HepG2 (cell line): ENCODE data around the gene ETHE1. TPM values are rescaled to one million over a fixed set of nuclear protein-coding genes. Genes with fewer than 3 reads are reported as not detected.

Experiments used
- ATM ChIP-seq: fragments of 450-650 bp; IDR thresholded peaks from 2 replicates; pipeline ENCODE4 v1.7.1; 2017; ENCODE audit warnings: mild to moderate bottlenecking, borderline replicate concordance
- FOXC1 ChIP-seq: sonication (generic); formaldehyde crosslinking; IDR thresholded peaks from 2 replicates; pipeline ENCODE4 v1.8.0; 2022; ENCODE audit warnings: mild to moderate bottlenecking, missing genetic modification reagents, borderline replicate concordance
- HNF4A ChIP-seq: sonication (generic); formaldehyde crosslinking; IDR thresholded peaks from 2 replicates; pipeline ENCODE4 v1.4.0; 2020; ENCODE audit warnings: missing genetic modification reagents
- HNRNPH1 ChIP-seq: fragments of 200-400 bp; formaldehyde crosslinking; optimal IDR thresholded peaks from 2 replicates; pipeline ENCODE3; 2017; ENCODE audit warnings: mild to moderate bottlenecking, low read depth, low read length
- HOXA7 ChIP-seq: sonication (generic); formaldehyde crosslinking; IDR thresholded peaks from 2 replicates; pipeline ENCODE4 v1.8.1; 2022; ENCODE audit warnings: mild to moderate bottlenecking, missing genetic modification reagents, moderate library complexity
- JARID2 ChIP-seq: sonication (generic); formaldehyde crosslinking; IDR thresholded peaks from 2 replicates; pipeline ENCODE4 v1.8.1; 2023; ENCODE audit warnings: missing genetic modification reagents, inconsistent platforms; ENCODE audit not compliant: insufficient replicate concordance
- NKX3-1 ChIP-seq: sonication (generic); formaldehyde crosslinking; IDR thresholded peaks from 2 replicates; pipeline ENCODE4 v1.5.0; 2020; ENCODE audit warnings: missing genetic modification reagents
- RBM39 ChIP-seq: fragments of 200-400 bp; formaldehyde crosslinking; IDR thresholded peaks from one replicate; pipeline ENCODE4 v1.6.1; 2018; ENCODE audit warnings: antibody characterized with exemption, mild to moderate bottlenecking, low read depth, low read length; ENCODE audit not compliant: poor library complexity, severe bottlenecking
- TBX2 ChIP-seq: sonication (generic); formaldehyde crosslinking; IDR thresholded peaks from 2 replicates; pipeline ENCODE4 v1.5.0; 2020; ENCODE audit warnings: missing genetic modification reagents, mild to moderate bottlenecking, borderline replicate concordance
- THYN1 ChIP-seq: sonication (generic); formaldehyde crosslinking; IDR thresholded peaks from 2 replicates; pipeline ENCODE4 v1.8.1; 2023; ENCODE audit warnings: low read depth, mild to moderate bottlenecking, moderate library complexity, missing genetic modification reagents, borderline replicate concordance
- YEATS4 ChIP-seq: sonication (generic); formaldehyde crosslinking; IDR thresholded peaks from 2 replicates; pipeline ENCODE4 v1.4.0; 2020; ENCODE audit warnings: missing genetic modification reagents, borderline replicate concordance
- ZBTB7B ChIP-seq: sonication (generic); formaldehyde crosslinking; IDR thresholded peaks from 2 replicates; pipeline ENCODE4 v1.4.0; 2020; ENCODE audit warnings: missing genetic modification reagents
- ZFAT ChIP-seq: sonication (generic); formaldehyde crosslinking; conservative IDR thresholded peaks from 2 replicates; pipeline ENCODE4 v1.8.1; 2023; ENCODE audit warnings: missing genetic modification reagents, inconsistent platforms
- ZFP41 ChIP-seq: sonication (generic); formaldehyde crosslinking; IDR thresholded peaks from 2 replicates; pipeline ENCODE4 v1.4.0; 2020; ENCODE audit warnings: mild to moderate bottlenecking, missing genetic modification reagents, borderline replicate concordance
- ZNF264 ChIP-seq: sonication (generic); formaldehyde crosslinking; IDR thresholded peaks from 2 replicates; pipeline ENCODE4 v1.4.0; 2020; ENCODE audit warnings: missing genetic modification reagents
- ZNF296 ChIP-seq: sonication (generic); formaldehyde crosslinking; conservative IDR thresholded peaks from 2 replicates; pipeline ENCODE4 v1.5.0; 2020; ENCODE audit warnings: mild to moderate bottlenecking, missing genetic modification reagents
- ZNF790 ChIP-seq: sonication (generic); formaldehyde crosslinking; IDR thresholded peaks from 2 replicates; pipeline ENCODE4 v1.8.0; 2022; ENCODE audit warnings: missing genetic modification reagents, mild to moderate bottlenecking, borderline replicate concordance
- polyA plus RNA-seq, 8 experiments: library from polyadenylated mRNA; depleted of rRNA in 3 of 8; stranded (reverse) in 7 of 8; unstranded in 1 of 8; fragments of >200 nt; fragmentation: Illumina TruSeq in 4 of 8; extraction: Trizol in 4 of 8; gene quantifications; 2 replicates each; pipeline versions ENCODE4 v1.2.1 to v1.2.3, GENCODE V29; 2011 to 2016; ENCODE audit warnings: low read depth in 4 of 8, missing spikeins in 1 of 8, mixed read lengths in 1 of 8; ENCODE audit not compliant: insufficient read depth in 1 of 8
- total RNA-seq, 5 experiments: library from RNA; depleted of rRNA; stranded (reverse); fragments of >200 nt; fragmentation: Illumina TruSeq; extraction: Trizol; gene quantifications; 2 replicates each; pipeline ENCODE4 v1.2.3, GENCODE V29; 2016; ENCODE audit warnings: low read depth in 1 of 5
- TF ChIP-seq, protein P1 (sequence below): sonication (generic); formaldehyde crosslinking; IDR thresholded peaks from 2 replicates; pipeline ENCODE4 v1.5.1; 2020; ENCODE audit warnings: mild to moderate bottlenecking, missing genetic modification reagents, moderate library complexity
- TF ChIP-seq, protein P2 (sequence below): sonication (generic); formaldehyde crosslinking; IDR thresholded peaks from 2 replicates; pipeline ENCODE4 v1.4.0; 2020; ENCODE audit warnings: missing genetic modification reagents

The ETHE1 gene
- total and polyA plus RNA-seq, 2 of the 13 experiments (the other 11 are each of a cell fraction or from before 2014, with no cell fraction given): 32.5 to 58.4 TPM

DNA sequence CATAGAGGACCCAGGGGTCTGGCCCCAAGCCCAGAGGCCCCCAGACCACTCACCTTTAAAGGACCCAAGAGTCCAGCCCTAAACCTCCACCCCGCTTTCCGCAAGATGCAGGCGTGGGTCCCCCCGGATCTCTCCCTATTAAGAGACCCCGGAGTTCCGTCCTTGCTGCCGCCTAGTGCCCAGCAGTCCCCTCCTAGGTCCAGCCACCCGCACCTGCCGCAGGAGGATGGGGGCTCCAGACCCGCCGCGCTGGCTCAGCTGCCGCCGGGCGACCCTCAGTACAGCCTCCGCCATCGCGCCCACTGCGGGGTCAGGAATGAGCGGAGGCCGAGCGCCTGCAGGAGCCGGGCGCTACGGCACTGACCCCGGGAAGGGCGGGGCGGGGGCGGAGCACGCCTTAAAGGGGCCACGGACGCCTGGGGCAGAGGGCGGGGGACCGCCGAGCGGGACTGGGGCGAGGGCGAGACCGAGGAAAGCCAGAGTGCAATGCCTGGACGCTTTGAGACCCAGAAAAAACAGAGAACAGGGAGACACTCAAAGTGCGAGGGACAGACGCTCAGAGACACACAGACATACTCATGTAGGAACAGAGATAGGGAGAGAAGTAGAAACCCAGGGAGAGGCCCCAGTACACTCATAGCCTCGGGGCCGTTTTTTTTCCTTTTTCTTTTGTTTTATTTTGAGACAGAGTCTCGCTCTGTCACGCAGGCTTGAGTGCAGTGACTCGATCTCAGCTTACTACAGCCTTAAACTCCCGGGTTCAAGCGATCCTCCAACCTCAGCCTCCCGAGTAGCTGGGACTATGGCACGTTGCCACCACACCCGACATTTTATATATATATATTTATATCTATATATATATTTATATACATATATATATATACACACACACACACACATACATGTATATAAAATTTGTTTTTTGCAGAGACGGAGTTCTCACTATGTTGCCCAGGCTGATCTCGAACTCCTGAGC lies at the start of gene ETHE1 (continued):
- TF ChIP-seq, protein P1, sequence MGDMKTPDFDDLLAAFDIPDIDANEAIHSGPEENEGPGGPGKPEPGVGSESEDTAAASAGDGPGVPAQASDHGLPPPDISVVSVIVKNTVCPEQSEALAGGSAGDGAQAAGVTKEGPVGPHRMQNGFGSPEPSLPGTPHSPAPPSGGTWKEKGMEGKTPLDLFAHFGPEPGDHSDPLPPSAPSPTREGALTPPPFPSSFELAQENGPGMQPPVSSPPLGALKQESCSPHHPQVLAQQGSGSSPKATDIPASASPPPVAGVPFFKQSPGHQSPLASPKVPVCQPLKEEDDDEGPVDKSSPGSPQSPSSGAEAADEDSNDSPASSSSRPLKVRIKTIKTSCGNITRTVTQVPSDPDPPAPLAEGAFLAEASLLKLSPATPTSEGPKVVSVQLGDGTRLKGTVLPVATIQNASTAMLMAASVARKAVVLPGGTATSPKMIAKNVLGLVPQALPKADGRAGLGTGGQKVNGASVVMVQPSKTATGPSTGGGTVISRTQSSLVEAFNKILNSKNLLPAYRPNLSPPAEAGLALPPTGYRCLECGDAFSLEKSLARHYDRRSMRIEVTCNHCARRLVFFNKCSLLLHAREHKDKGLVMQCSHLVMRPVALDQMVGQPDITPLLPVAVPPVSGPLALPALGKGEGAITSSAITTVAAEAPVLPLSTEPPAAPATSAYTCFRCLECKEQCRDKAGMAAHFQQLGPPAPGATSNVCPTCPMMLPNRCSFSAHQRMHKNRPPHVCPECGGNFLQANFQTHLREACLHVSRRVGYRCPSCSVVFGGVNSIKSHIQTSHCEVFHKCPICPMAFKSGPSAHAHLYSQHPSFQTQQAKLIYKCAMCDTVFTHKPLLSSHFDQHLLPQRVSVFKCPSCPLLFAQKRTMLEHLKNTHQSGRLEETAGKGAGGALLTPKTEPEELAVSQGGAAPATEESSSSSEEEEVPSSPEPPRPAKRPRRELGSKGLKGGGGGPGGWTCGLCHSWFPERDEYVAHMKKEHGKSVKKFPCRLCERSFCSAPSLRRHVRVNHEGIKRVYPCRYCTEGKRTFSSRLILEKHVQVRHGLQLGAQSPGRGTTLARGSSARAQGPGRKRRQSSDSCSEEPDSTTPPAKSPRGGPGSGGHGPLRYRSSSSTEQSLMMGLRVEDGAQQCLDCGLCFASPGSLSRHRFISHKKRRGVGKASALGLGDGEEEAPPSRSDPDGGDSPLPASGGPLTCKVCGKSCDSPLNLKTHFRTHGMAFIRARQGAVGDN (CRISPR knock-in tag): peak; percentile 77
- TF ChIP-seq ATM (no peak), ZNF264 (CRISPR knock-in tag) (no peak), FOXC1 (no peak; the same call in 1 of the 2 replicates), HOXA7 (no peak), ZNF790 (no peak), ZNF296 (CRISPR knock-in tag) (0 out of 2 replicates have a peak, but pooled peaks have one; percentile 47), TBX2 (CRISPR knock-in tag) (peak; percentile 63; the same call in 1 of the 2 replicates), ZFAT (CRISPR knock-in tag) (no peak), ZBTB7B (CRISPR knock-in tag) (peak; percentile 91), RBM39 (peak; percentile 28), HNRNPH1 (no peak), NKX3-1 (no peak), HNF4A (CRISPR knock-in tag) (0 out of 2 replicates have a peak, but pooled peaks have one; percentile 25), THYN1 (CRISPR knock-in tag) (no peak), ZFP41 (no peak), YEATS4 (CRISPR knock-in tag) (peak; percentile 41; the same call in 1 of the 2 replicates), JARID2 (CRISPR knock-in tag) (no peak)
- TF ChIP-seq, protein P2, sequence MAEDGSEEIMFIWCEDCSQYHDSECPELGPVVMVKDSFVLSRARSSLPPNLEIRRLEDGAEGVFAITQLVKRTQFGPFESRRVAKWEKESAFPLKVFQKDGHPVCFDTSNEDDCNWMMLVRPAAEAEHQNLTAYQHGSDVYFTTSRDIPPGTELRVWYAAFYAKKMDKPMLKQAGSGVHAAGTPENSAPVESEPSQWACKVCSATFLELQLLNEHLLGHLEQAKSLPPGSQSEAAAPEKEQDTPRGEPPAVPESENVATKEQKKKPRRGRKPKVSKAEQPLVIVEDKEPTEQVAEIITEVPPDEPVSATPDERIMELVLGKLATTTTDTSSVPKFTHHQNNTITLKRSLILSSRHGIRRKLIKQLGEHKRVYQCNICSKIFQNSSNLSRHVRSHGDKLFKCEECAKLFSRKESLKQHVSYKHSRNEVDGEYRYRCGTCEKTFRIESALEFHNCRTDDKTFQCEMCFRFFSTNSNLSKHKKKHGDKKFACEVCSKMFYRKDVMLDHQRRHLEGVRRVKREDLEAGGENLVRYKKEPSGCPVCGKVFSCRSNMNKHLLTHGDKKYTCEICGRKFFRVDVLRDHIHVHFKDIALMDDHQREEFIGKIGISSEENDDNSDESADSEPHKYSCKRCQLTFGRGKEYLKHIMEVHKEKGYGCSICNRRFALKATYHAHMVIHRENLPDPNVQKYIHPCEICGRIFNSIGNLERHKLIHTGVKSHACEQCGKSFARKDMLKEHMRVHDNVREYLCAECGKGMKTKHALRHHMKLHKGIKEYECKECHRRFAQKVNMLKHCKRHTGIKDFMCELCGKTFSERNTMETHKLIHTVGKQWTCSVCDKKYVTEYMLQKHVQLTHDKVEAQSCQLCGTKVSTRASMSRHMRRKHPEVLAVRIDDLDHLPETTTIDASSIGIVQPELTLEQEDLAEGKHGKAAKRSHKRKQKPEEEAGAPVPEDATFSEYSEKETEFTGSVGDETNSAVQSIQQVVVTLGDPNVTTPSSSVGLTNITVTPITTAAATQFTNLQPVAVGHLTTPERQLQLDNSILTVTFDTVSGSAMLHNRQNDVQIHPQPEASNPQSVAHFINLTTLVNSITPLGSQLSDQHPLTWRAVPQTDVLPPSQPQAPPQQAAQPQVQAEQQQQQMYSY (CRISPR knock-in tag): 0 out of 2 replicates have a peak, but pooled peaks have one; percentile 19
